ENCODE measurements around the gene SORCS1. TPM values are rescaled to one million over a fixed set of nuclear protein-coding genes. Genes with fewer than 3 reads are reported as not detected.

Gene SORCS1
- polyA plus RNA-seq, 3 donors = 0.09 TPM; not detected in 2

DNA sequence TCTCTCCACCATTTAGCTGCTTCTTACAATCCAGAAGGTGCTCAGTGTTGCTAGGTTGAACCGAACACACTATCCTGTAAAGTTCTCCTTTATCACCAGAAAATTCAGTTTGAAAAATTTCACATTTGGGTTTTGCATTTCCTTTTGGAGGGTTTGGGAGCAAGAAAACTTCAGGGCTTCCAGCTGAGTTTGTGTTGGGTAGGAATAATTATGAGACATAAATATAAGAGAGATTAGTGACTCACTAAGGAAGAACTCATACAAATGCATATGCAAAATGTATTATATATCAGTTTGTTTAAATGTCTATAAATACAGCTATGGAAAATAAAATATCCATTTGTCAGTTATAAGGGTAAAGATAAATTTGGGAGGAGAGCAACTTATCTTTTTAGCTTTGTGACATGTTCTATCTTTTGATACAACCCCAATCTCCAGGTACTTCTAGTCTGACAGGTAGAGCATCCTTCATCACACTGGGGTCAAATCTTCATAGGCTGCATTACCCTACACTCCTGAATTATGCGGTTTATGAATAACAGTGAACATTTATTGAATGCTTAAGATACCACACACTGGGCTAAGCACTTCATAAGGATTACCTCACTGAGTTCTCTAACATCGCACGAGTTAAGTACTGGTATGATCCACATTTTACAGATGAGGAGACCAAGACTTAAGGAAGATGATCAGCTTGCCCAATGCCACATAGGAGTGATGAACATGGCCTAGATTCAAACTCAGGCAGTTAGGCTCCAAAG lies 304.4 kb downstream of the SORCS1 start:
- WGBS (ENCODE audit: insufficient coverage) = 100% methylated on average over 2 of the region's 4 CpGs
- intact Hi-C loops (cut with micrococcal nuclease) = no loop called here
- Histone ChIP-seq H3K79me2 (ENCODE audit: insufficient read depth, low read length) (no peaks in the 10 kb centered on the region), H4K20me1 (ENCODE audit: insufficient read depth, low read length) (no peaks in the 10 kb centered on the region), H3K4me2 (replicated peaks; ENCODE audit: extremely low read depth, low read length, poor library complexity, severe bottlenecking) (no peak overlapping the region), H3K4me3 (replicated peaks in 1 of 3; ENCODE audit: low read depth in 2 of 3, low read length in 3 of 3) (no peak overlapping the region), H3K9ac (ENCODE audit: insufficient read depth, low read length, poor library complexity, severe bottlenecking) (no peak overlapping the region), H3K36me3 (replicated peaks in 1 of 2; ENCODE audit: control insufficient read depth in 1 of 2, insufficient read depth in 2 of 2, low read length in 2 of 2) (no peaks in the 10 kb centered on the region), H3K27ac (ENCODE audit: low read depth in 1 of 2, low read length in 2 of 2) (no peak overlapping the region), H3K9me3 (replicated peaks in 1 of 2; ENCODE audit: control insufficient read depth in 1 of 2, insufficient read depth in 1 of 2, low read length in 2 of 2) (no peaks in the 10 kb centered on the region), H3K4me1 (ENCODE audit: control insufficient read depth in 1 of 2, insufficient read depth in 2 of 2, low read length in 2 of 2) (no peaks in the 10 kb centered on the region), H2AFZ (ENCODE audit: insufficient read depth, low read depth, low read length, poor library complexity, severe bottlenecking) (no peak overlapping the region), H3K27me3 (ENCODE audit: control insufficient read depth in 2 of 2, insufficient read depth in 2 of 2, low read length in 2 of 2) (no peaks in the 10 kb centered on the region)
- Mint-ChIP-seq H3K27me3 (ENCODE audit: low read depth in 3 of 3) (peaks cover 3 to 5% (median 4%) of the 10 kb centered on the region in 3 donors), H3K4me3 (no peak overlapping the region), H3K4me1 (no peaks in the 10 kb centered on the region), H3K27ac (no peak overlapping the region), H3K9me3 (peaks cover 0 to 6% (median 2%) of the 10 kb centered on the region in 7 donors), H3K36me3 (no peaks in the 10 kb centered on the region)
- TF ChIP-seq, protein P1, sequence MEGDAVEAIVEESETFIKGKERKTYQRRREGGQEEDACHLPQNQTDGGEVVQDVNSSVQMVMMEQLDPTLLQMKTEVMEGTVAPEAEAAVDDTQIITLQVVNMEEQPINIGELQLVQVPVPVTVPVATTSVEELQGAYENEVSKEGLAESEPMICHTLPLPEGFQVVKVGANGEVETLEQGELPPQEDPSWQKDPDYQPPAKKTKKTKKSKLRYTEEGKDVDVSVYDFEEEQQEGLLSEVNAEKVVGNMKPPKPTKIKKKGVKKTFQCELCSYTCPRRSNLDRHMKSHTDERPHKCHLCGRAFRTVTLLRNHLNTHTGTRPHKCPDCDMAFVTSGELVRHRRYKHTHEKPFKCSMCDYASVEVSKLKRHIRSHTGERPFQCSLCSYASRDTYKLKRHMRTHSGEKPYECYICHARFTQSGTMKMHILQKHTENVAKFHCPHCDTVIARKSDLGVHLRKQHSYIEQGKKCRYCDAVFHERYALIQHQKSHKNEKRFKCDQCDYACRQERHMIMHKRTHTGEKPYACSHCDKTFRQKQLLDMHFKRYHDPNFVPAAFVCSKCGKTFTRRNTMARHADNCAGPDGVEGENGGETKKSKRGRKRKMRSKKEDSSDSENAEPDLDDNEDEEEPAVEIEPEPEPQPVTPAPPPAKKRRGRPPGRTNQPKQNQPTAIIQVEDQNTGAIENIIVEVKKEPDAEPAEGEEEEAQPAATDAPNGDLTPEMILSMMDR (IDR thresholded peaks at IDR 0.05) = no peak
- DNase-seq = no peak

DNA sequence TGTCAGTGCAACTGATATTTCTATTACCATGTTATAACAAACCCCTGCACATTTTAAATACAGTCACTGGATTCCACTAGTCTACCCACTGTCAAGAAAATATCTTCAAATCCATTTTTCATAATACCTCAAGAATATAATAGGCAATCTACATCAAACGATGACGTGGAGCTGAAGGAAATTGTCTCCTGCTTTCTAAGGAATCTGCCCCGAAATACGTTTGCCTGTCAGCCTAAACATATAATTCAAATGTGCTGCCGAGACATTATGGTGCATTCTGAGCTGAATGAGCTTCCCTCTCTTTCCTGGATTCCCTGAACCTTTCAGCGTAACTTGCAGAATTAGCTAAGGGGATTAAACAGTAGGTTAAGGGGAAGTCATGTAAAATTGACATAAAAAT lies 306.8 kb downstream of the SORCS1 start:
- no peaks in the 10 kb centered on the region for H3K4me1 Mint-ChIP-seq
- WGBS (ENCODE audit: insufficient coverage) = 100% methylated on average over 1 of the region's 6 CpGs
- Histone ChIP-seq H3K4me1 (ENCODE audit: control insufficient read depth in 1 of 2, insufficient read depth in 2 of 2, low read length in 2 of 2) (no peaks in the 10 kb centered on the region), H3K4me2 (replicated peaks; ENCODE audit: extremely low read depth, low read length, poor library complexity, severe bottlenecking) (no peak overlapping the region), H2AFZ (ENCODE audit: insufficient read depth, low read depth, low read length, poor library complexity, severe bottlenecking) (no peak overlapping the region), H3K27me3 (ENCODE audit: control insufficient read depth in 2 of 2, insufficient read depth in 2 of 2, low read length in 2 of 2) (no peaks in the 10 kb centered on the region), H3K36me3 (replicated peaks in 1 of 2; ENCODE audit: control insufficient read depth in 1 of 2, insufficient read depth in 2 of 2, low read length in 2 of 2) (no peaks in the 10 kb centered on the region), H4K20me1 (ENCODE audit: insufficient read depth, low read length) (no peaks in the 10 kb centered on the region), H3K27ac (ENCODE audit: low read depth in 1 of 2, low read length in 2 of 2) (no peak overlapping the region), H3K4me3 (replicated peaks in 1 of 3; ENCODE audit: low read depth in 2 of 3, low read length in 3 of 3) (no peak overlapping the region), H3K9me3 (replicated peaks in 1 of 2; ENCODE audit: control insufficient read depth in 1 of 2, insufficient read depth in 1 of 2, low read length in 2 of 2) (no peaks in the 10 kb centered on the region), H3K9ac (ENCODE audit: insufficient read depth, low read length, poor library complexity, severe bottlenecking) (no peak overlapping the region), H3K79me2 (ENCODE audit: insufficient read depth, low read length) (no peaks in the 10 kb centered on the region)
- intact Hi-C loops (cut with micrococcal nuclease) = no loop called here
- peaks cover 0 to 10% (median 5%) of the 10 kb centered on the region in 7 donors for H3K9me3 Mint-ChIP-seq
- no peak for DNase-seq
- no peaks in the 10 kb centered on the region for H3K36me3 Mint-ChIP-seq
- no peak overlapping the region for H3K4me3 Mint-ChIP-seq
- H3K27me3 Mint-ChIP-seq (ENCODE audit: low read depth in 3 of 3) = peaks cover 1 to 5% (median 3%) of the 10 kb centered on the region in 3 donors
- H3K27ac Mint-ChIP-seq = no peak overlapping the region
- TF ChIP-seq, protein P1 (IDR thresholded peaks at IDR 0.05) = no peak

Measured in CD14-positive monocyte (primary cell).